Activated CD4-positive, alpha-beta T cell treated with anti-CD3 and anti-CD28 coated beads, Interleukin-2, amount 50 U/mL, for 48 hours (primary cell): ENCODE results near the gene COX4I1.

Experiments
- DNase-seq, 2 experiments: peaks; one replicate each; pipeline ENCODE4 v3.0.0-alpha.2; 2020

COX4I1 gene

DNA sequence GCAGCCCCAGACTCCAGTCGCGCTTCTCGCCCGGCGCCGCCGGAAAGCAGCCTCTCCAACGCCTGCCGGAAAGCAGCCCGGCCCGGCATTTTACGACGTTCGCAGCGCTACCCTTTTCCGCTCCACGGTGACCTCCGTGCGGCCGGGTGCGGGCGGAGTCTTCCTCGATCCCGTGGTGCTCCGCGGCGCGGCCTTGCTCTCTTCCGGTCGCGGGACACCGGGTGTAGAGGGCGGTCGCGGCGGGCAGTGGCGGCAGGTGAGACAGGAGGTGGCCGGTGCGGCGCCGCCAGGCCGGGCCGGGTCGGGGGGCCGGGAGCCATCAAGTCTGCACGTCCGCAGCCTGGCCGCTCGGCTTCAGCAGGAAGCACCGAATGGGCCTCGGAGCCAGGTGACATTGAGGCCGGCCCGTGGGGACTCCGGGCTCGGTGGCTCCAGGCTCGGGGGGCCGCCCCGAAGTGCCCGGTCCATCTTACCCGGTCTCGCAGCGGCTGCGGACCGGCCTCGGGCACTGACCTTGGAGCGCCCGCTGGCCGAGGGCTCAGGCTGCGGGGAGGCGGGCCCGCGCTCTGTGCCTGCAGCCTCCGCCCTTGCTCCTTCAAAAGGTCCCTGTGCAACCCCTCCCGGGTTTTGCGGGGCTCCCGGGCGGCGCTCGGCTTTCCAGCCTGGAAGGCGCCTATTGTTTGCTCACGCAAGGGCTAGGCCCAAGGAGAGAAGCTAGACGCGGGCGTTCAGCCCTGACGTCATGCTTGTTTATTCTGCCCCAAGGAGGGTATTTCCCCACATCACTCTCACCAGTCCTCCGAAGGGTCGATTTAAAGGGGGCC lies at the start of gene COX4I1, which contains the start of gene EMC8:
COX4I1 (plus strand) TSS at position 199 of the 824 bp plus-strand sequence. CDS start 1,511 bp downstream, outside the sequence.
EMC8 (minus strand) TSS at position 48 of the 824 bp plus-strand sequence. CDS start 249 bp downstream, outside the sequence.
- peak; percentile 95 for DNase-seq

DNA sequence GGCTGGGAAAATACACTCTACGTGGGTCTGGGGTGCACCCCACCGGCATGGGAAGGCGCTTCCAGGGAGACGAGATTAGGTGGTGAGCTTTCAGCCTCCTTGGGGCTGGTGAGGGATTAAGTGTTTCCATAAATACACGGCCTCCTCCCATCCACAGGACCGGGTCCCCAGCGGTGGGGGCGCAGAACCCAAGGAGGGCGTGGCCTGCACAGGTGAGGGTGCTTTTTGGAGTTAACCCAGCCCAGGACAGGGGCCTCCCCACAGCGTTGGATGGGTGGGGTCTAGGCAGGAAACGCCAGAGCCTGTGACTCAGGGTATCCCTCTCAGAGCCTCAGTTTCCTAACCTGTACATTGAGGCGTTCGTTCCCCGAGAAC lies 49.7 kb upstream of the COX4I1 start:
- no peak for DNase-seq

GRCh38 chr16:85750146-85750826 lies 49.2 kb upstream of the COX4I1 start:
- DNase-seq: no peak

DNA sequence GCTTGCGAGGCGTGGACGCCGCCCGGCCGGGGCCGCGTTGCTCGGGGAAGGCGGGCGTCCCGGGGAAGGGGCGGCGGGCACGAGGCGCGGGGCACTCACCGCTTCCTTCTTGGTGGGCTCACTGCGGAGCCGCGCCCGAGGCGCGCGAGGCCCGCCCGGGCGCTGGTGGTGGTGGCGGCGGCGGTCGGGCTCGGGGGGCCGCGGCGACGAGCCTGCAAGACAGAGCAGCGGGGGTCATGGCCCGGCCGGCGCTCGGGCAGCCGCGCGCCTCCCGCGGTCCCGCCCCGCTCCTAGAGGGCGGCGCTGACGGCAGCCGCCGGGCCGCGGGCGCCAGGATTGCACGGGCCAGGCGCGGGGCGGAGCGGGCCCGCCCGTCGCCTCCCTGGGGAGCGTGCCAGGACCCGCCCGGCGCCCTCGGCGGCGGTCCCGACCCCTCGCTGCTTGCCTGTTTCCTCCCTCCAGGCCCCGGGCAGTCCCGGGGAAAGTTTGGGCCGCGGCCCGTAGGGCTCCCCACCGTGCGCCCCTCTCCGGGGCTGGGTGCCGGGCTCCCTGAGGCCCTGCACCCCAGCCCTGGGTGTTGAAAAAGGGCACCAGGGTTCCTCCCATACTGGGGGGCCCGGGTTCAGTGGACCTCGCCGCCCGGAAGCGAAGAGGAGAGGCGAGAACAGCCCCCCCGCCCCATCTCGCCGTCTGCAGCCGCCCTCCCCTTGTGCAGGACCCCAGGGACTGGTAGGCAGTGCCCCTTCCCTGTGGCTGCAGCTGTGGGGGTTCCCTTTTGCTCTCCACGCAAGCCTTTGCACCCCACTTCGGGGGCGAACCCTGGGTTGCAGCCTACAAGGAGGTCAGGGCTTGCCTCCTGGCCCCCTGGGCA lies 48.4 kb upstream of the COX4I1 start, which contains the start of gene C16orf74:
C16orf74 (minus strand) TSS at position 270 of the 871 bp plus-strand sequence. CDS start 15,879 bp downstream, outside the sequence.
- peak in 1 of 2 experiments; percentile 18 for DNase-seq

DNA sequence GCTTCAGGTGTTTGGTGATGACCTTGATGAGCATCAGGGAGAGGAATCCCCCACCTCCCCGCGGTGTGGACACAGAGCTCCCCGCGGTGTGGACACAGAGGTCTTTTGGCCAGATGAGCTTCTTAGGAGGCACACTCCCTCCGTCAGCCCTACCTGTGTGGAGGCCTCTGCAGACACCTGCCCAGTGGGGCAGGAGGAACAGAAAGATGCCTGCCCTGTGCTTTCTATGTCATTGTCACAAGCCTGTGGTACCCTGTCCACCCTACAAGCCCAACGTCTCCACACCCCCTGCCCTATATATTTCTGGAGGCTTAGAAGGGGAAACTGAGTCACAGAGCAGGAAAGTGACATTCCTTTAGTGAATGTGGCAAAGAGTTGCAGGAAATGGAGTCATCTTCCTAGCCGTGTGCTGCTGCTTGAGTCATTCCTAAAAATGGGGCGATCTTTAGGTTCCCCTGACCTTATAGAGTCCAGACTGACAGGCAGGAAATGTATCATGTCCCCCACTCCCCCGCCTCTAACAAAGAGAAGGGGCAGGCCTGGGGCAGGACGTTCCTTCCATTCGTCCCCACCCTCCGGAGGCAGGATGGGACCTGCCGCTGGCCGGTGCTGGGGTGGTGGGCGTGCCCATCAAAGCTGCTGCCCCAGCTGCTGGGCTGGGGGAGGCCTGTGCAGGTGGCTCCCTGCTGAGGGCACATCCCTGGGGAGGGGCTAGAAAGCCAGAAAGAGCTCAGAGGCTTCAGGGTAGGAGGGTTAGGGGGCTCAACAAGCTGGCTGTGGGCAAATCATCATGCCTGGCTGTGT lies 47.6 kb upstream of the COX4I1 start:
- DNase-seq: no peak

- no peak for DNase-seq
Measured at GRCh38 chr16:85752511-85753420, 46.7 kb upstream of the COX4I1 start.

DNA sequence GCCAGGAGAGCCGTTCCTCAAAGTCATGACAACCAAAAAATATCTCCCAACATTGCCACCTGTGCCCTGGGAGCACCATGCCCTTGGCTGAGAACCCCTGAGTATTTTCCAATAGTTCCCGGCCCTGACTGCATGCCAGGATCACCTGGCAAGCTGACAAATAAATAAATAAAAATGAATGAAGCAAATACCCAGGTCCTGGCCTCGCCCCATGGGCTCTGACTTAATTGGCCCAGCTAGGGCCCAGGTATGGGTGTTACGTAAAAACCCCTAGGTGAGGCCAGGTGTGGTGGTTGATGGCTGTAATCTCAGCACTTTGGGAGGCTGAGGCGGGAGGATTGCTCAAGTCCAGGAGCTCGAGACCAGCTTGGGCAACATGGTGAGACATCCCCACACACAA lies 45.9 kb upstream of the COX4I1 start:
- DNase-seq: no peak

GRCh38 chr16:85753976-85754375 lies 45.5 kb upstream of the COX4I1 start:
- no peak for DNase-seq

DNA sequence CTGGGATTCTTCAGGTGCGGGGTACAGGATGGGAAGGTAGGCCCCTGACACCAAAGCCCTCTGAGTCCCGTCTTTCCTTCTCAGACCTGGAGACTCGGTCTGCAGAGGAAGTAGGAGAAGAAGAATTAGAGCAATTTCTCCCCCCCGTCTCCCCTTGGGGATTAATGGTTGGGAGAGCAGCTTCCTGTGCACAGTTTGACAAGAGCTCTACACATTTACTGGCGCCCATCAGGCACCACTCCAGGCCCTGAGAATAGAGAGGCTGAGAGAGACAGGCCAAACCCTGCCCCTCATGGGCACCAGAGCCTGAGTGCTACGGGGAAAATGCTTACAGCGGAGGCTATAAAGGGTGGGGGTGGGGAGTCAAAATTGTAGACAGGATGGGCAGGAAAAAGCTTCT lies 45.1 kb upstream of the COX4I1 start:
- no peak for DNase-seq

GRCh38 chr16:85755929-85756768 lies 43.3 kb upstream of the COX4I1 start:
- no peak for DNase-seq

DNA sequence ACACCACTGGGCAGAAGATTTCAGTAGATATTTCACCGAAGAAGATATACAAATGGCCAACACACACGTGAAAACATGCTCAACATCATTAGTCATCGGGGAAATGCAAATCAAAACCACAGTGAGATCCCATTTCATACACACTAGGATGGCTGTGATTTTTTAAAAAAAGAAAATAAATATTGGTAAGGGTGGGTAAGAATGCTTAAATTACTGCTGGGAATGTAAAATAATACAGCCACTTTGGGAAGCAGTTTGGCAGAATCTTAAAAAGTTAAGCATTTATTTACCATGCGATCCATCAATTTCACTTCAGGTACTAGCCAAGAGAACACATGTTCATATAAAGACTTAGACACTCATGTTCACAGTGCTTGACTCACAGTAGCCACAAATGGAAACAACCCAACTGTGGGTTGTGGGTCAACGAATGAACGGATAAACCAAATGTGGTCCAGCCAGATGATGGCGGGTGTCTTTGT lies 42.1 kb upstream of the COX4I1 start:
- DNase-seq: peak in 1 of 2 experiments; percentile 29

- DNase-seq: no peak
Measured at GRCh38 chr16:85759136-85759535, 40.4 kb upstream of the COX4I1 start.

GRCh38 chr16:85759631-85760419 lies 39.7 kb upstream of the COX4I1 start:
- peak; percentile 21 to 33 for DNase-seq

DNA sequence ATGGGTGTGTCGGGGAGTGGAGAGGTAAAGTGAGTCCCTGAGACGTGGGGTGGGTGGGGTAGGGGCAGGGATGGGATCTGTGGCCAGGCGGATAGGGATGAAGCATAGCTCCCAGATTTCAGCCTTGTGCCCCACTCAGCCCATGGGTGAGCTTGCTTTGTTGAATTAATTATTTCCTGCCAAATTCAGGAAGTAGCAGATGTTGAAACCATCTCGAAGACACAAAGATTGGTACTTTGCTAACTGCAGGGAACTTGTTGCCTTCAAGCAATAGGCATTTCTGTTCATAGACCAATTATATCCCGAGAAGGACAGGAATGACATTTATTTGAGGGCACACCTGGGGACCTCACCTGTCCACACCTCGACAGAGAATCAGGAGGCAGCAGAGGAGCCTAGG lies 37.6 kb upstream of the COX4I1 start:
- no peak for DNase-seq

DNA sequence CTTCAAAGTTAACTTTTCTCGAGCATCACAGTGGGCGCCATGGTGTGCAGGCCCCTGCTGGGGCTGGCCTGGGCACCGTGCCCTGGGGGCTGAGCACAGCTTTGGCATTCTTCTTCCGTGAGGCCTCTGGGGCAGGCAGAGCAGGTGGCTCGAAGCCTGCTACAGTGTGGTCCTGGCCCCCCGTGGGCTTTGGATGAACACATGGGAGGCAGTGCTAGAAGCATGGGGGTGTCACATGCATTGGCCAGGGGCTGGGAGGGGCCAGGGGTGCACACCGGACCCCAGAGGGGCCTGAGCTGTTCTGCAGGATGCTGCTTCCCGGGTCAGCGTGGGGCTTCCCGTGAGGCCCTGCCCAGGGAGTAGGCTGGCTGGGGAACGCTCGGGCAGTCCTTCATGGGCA lies 36.5 kb upstream of the COX4I1 start:
- no peak for DNase-seq

DNA sequence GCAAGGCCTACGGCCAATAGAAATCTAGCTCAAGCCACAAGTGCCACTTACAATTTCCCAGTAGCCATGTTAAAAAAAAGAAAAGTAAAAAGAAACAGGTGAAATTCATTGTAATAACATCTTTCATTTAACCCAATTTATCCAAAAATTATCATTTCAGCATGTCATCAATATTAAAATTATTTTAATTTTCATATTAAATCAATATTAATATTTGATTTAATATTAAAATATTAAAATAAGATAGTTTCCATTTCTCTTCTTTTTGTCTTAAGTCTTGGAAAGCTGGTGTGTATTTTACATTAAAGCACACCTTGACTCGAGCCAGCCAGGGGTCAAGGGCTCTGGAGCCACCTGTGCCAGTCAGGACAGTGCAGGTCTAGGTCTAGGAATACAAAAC lies 35.9 kb upstream of the COX4I1 start:
- no peak for DNase-seq

GRCh38 chr16:85765211-85765610 lies 34.3 kb upstream of the COX4I1 start:
- DNase-seq: no peak

- DNase-seq: no peak
Measured at GRCh38 chr16:85765767-85766166, 33.7 kb upstream of the COX4I1 start.

- DNase-seq: no peak
Measured at GRCh38 chr16:85767531-85767930, 32.0 kb upstream of the COX4I1 start.
